Inflammatory macrophage treated with lipopolysaccharide for 4 hours (primary cell): ENCODE measurements around the gene REEP1.
"Not testable (repeated sequence)": the region's sequence is repeated elsewhere in the genome, so short reads cannot be mapped to it uniquely, and the experiment has no call there.

Experiments
- DNase-seq: peaks from one replicate; pipeline ENCODE4 v3.0.0-alpha.2; 2020

Gene REEP1

GRCh38 chr2:86280191-86280667, 57.2 kb downstream of the REEP1 start:
- no peak for DNase-seq

DNA sequence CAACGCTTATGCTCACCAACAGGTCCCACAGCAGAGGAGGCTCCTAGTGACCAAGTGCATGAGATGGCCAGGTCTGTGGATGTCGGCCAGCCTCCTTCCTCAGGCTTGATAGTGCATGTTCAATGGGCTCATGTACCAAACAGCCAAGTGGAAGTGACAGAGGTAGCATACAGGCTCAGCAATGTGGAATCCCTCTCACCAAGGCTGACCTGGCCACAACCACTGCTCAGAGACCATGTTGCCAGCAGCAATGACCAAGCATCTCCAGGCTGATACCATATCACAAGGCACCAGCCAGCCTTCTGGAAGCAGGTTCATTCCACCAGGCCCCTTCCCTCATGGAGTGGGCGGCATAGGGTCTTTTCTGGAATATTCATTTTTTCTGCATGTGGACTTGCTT, 61.5 kb downstream of the REEP1 start:
- no peak for DNase-seq

DNA sequence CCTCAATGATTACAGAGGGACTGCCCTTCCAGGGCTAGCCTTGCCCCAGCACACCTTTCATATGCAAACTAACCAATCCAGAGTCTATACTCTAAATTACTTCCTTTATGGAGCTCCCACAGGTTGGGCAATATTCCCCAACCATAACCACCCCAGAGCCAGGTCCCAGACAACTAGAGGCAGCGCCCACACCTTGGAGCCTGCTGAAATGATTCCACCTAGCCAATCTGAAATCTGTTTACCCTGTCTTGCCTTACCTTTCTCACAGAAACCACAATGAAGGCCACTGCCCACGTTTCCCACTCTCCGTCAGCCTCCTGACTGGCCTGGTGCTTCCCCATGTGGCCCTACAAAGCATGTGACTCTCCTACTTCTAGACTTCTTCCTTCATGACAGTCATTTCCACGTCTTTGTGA, 62.0 kb downstream of the REEP1 start:
- DNase-seq = peak; percentile 15

DNA sequence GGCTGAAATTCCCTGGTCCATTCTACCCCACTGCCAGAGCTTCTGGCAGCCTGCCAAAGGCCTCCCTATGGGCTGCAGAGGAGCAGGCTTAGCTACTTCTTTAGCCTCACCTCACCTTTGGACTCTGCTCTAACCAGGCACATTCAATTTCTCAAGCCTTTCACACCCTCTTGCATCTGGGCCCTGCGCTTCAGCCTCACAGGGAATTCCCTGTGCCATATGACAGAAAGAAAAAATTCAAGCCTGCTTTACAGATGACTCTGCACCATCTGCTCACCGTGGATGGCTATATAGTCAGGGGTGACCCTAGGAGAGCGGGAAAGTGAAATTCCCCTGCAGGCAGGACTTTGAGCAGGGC, 62.5 kb downstream of the REEP1 start:
- no peak for DNase-seq

DNA sequence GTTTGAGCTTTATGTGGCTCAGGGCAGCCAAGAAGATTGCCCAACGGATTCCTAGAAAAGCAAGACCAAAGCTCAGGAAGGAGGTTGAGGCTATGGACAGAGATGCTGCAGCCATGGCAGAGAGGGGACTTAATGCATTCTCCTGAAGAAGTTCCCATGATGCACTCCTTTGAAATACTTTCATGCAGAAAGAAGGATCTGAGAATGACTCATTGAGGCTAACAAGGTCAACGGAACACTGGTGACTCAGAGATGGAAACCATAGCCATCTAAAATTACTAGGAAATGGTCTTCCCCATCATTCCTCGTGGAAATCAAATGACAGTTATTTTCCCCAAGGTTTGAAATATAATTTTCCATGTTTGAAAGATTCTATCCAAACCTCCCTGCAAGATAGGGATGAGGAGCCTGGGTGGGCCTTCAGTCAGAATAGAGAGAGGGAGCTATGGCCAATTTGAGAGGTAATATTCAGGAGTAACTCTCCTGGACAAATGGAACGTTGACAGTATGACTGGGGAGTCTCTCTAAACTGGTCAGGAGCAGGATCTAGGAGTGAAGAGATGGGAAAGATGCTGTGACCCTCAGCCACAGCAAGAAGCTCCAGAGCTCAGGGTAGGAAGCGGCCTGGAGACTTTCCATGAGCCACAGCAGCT, 63.0 kb downstream of the REEP1 start:
- DNase-seq = peak; percentile 52

GRCh38 chr2:86272111-86272510, 65.3 kb downstream of the REEP1 start:
- peak; percentile 51 for DNase-seq

- DNase-seq = no peak
Observed at GRCh38 chr2:86271248-86271647, 66.2 kb downstream of the REEP1 start.

DNA sequence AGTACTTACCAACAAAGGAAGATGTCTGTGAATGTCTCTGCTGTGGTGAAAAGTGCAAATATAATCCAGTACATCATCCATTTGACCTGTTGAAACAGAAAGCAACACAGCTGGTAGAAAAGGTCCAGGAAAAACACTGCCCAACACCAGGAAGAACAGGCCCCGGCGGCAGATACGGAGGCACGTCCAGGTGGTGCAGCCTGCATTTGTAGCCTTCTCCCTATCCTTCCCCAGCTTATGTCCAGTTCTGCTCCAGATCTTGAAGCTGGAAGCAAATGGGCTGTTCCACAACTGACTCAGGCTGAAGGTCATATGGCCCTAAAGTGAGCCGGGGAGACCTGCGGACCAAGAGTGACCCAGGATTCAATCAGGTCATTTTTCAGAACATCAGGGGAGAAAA, 73.5 kb downstream of the REEP1 start:
- DNase-seq = no peak

- no peak for DNase-seq
Observed at GRCh38 chr2:86260978-86261377, 76.4 kb downstream of the REEP1 start.

DNA sequence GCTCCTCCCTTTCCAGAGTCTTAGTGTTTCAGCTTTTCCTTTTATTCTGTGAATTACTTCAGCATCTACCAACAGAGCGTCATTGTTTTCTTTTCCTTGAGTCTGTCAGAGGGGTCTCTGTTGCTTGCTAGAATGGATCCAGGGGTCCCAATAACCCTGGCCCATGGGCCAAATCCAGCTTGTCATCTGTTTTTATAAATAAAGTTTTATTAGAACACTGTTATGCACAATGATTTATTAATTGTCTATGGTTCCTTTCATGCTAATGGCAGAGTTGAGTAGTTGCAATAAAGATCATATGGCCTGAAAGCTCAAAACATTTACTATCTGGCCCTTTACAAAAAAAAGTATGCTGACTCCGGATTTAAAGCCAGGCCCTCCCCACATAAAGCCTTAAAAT, 79.3 kb downstream of the REEP1 start:
- DNase-seq = no peak

DNA sequence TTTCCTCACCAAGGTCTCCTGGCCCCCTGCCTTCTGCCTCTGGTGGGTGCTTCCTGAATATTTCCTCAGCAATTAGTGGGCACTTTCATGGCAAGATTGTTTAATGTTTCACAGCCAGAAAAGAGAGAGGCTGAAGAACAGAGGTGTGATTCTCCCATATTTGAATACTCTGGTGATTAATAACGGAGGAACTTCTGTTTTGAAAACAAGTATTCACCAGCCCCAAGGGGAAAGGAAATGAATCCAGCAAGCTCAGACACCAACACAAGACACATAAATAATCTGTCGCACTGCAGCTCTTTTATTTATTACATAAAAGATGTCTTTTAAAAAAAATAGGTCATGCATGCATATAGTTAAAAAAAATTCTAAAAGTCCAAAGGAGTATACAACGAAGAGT, 80.4 kb downstream of the REEP1 start:
- no peak for DNase-seq

- DNase-seq = no peak
Observed at GRCh38 chr2:86256300-86256699, 81.1 kb downstream of the REEP1 start.

DNA sequence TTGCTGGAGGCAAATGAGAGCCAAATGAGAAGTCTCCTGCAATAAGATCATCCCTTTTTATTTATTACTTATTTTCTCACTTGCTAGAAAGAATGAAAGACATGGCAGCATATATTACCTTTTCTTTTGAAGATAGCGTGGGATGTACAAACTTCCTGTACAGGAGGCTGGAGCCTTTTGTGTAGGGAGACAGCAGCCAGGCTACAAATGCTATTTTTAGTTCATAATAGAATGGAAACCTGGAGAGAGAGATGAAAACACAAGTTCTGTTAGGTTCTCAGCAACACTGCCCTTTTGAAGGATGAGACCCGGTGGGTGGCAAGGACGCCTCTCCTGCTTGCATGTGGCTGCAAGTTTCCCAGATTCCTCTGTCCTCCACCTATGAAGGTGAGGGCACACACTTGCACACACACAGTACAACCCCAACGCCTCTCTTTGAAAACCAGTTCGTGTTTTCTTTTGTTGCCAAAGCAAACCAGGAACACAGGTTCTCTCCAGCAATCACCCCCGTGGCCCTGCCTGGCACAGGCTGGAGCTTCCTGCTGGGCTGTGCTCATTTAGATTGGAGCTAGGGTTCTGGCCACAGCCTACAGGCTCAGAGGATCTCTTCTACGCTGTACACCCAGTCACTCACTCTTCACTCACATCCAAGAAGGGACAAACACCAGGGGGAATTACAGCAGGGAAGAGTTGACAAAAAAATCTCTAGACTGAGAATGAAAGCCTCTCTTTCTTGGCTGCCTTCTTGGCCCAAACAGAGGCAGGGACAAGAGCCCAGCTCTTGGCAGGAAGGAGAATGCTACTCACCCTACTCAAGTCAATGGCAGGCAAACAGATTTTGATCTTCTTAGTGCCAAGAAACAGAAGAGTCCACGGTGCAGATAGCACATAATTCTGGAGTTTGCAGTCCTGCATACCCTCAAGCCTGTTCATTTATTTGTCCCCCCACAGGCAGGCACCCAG, 82.6 kb downstream of the REEP1 start:
- DNase-seq = no peak

GRCh38 chr2:86253424-86253823, 84.0 kb downstream of the REEP1 start:
- DNase-seq = peak; percentile 28

DNA sequence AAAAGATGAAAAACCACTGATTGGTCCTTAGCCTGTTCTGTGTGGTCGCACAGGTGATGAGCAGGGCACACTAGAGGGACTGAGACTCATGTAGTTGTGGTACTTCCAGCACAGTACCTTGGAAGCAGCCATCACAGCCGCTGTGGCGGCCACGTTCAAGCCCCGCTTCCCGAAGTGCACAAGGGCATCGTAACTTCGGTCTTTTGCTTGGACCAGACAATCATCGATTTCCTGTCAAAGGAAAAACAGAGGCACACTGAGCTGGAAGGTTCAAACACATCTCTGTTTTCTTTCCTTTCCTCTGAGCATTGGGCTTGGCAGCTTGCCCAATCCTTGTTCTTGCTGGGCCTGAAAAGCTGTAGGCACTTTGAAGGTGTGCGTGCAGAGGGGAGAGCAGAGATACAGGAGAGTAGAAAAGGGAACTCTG, 85.6 kb downstream of the REEP1 start:
- DNase-seq = no peak

GRCh38 chr2:86249579-86250391, 87.6 kb downstream of the REEP1 start:
- DNase-seq = no peak

- DNase-seq = no peak
Observed at GRCh38 chr2:86249176-86249575, 88.2 kb downstream of the REEP1 start.

DNA sequence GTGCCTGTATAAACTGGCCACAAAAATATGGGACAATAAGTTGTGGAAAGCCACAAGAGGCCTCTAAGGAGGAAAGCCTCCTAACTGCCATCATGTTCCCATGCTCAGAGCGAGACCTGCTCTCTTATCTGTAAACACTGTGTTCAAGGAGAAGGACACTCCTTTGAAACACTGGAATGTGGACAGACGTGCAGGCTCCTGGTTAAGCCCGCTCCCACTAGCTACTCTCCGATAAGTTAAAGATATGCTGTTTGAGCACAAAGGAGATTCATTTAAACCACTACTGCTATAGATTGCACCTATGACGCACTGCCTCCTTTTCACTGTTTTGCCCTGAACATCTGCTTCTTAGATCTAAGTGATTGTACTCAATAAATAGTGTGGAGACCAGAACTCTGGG, 92.2 kb downstream of the REEP1 start:
- DNase-seq = not testable (repeated sequence)

DNA sequence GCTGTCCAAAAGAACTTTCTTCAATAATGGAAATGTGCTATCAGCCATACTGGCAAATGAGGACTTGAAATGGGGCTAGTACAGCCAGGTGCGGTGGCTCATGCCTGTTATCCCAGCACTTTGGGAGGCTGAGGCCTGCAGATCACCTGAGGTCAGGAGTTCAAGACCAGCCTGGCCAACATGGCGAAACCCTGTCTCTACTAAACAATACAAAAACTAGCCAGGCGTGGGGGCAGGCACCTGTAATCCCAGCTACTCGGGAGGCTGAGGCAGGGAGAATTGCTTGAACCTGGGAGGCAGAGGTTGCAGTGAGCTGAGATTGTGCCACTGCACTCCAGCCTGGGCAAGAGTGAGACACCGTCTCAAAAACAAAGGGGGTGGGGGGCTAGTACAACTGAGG, 92.6 kb downstream of the REEP1 start:
- not testable (repeated sequence) for DNase-seq

GRCh38 chr2:86243950-86244733, 93.3 kb downstream of the REEP1 start:
- DNase-seq = peak; percentile 29

- no peak for DNase-seq
Observed at GRCh38 chr2:86243272-86243671, 94.2 kb downstream of the REEP1 start.

DNA sequence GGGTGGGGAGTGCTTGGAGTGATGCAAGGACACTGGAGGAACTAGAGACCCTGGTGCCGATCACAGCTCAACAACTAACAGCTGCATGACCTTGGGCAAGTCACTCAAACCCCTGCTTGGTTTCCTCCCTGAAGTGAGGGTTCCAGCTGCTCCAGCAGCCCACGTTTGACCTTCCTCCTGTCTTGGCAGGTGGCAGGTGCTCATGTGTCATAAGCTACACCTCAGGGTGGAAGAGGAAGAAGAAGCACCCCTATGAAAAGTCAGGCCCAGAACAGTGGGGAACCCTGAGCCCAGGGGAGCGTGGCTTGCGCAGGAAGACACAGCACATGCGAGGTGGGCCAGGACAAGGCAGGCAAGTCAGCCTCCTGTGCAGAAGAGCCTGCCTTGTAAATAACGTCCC, 95.8 kb downstream of the REEP1 start:
- no peak for DNase-seq
